GM12878 (cell line): ENCODE data around the gene STK26. TPM values are rescaled to one million over a fixed set of nuclear protein-coding genes. Genes with fewer than 3 reads are reported as not detected.

ENCODE experiments used
- ATAC-seq: fragments of 200-7000 bp; cut with Tn5 transposase; 3 replicates; pipeline ENCODE4 v1.9.1; 2020; ENCODE audit warnings: mild to moderate bottlenecking, moderate library complexity
- BruUV-seq: library from RNA; stranded (reverse); fragments of 400-500 nt; replicated peaks from 2 replicates; lab custom pipeline; 2021; lab: Mats Ljungman, UMichigan
- CTCF ChIA-PET: fragments of 300-600 bp; sonication (Branson Sonifier 250); formaldehyde crosslinking; extraction: SDS; loops from one replicate; lab custom pipeline; 2021; ENCODE audit warnings: inconsistent platforms; lab: Yijun Ruan, JAX
- POLR2A ChIA-PET: fragments of 350-600 bp; formaldehyde crosslinking; extraction: SDS; loops from one replicate; lab custom pipeline; 2021; ENCODE audit warnings: inconsistent platforms; lab: Charles Lee
- RAD21 ChIA-PET: fragments of 300-600 bp; sonication (Branson Sonifier 250); formaldehyde crosslinking; loops from one replicate; lab custom pipeline; 2023; ENCODE audit warnings: antibody characterized with exemption; ENCODE audit not compliant: unreplicated experiment; lab: Charles Lee
- SMC1A ChIA-PET: fragments of 300-600 bp; sonication (Branson Sonifier 250); formaldehyde crosslinking; loops from one replicate; lab custom pipeline; 2023; ENCODE audit not compliant: unreplicated experiment, uncharacterized antibody; lab: Charles Lee
- DNase-seq: peaks from one replicate; pipeline ENCODE4 v3.0.0-alpha.2; 2011; ENCODE audit warnings: low read depth, low spot score
- FAIRE-seq: peaks from 3 replicates; lab custom pipeline; 2011; peaks lifted over from hg19 to GRCh38; lab: Jason Lieb, UNC
- H2AFZ ChIP-seq: 2 replicates; pipeline ENCODE4 v1.6.0; 2011; ENCODE audit warnings: low read depth, low read length, control low read depth; ENCODE audit not compliant: control insufficient read depth
- H3K27ac ChIP-seq: 2 replicates; pipeline ENCODE4 v1.5.1; 2011; ENCODE audit warnings: control low read depth; ENCODE audit not compliant: control insufficient read depth, insufficient read depth
- H3K27me3 ChIP-seq, 2 experiments: replicated peaks in 1 of 2; 2 replicates each; pipeline versions ENCODE4 v1.6.0 to v1.6.1; 2011; ENCODE audit warnings: low read length in 1 of 2; ENCODE audit not compliant: control insufficient read depth in 2 of 2, insufficient read depth in 2 of 2
- H3K36me3 ChIP-seq, 2 experiments: 2 replicates each; pipeline ENCODE4 v1.5.1; 2011; ENCODE audit warnings: low read length in 1 of 2; ENCODE audit not compliant: control insufficient read depth in 2 of 2, insufficient read depth in 2 of 2
- H3K4me1 ChIP-seq: 2 replicates; pipeline ENCODE4 v1.6.1; 2011; ENCODE audit warnings: mild to moderate bottlenecking, low read length, moderate library complexity, mixed read lengths; ENCODE audit not compliant: control insufficient read depth, insufficient read depth
- H3K4me2 ChIP-seq: 2 replicates; pipeline ENCODE4 v1.6.0; 2011; ENCODE audit warnings: control low read depth; ENCODE audit not compliant: control insufficient read depth, insufficient read depth
- H3K4me3 ChIP-seq: fragments of 200-600 bp; sonication (generic); 2 replicates; pipeline ENCODE4 v1.5.1; 2016
- H3K79me2 ChIP-seq: 2 replicates; pipeline ENCODE4 v1.6.0; 2011; ENCODE audit warnings: low read length; ENCODE audit not compliant: control insufficient read depth, insufficient read depth
- H3K9ac ChIP-seq: 2 replicates; pipeline ENCODE4 v1.8.0; 2011; ENCODE audit warnings: low read length, control low read depth, mixed read lengths; ENCODE audit not compliant: control insufficient read depth, insufficient read depth
- H3K9me3 ChIP-seq: replicated peaks from 3 replicates; pipeline ENCODE4 v1.5.1; 2011; ENCODE audit warnings: mild to moderate bottlenecking, low read length; ENCODE audit not compliant: control insufficient read depth, insufficient read depth
- H4K20me1 ChIP-seq: 2 replicates; pipeline ENCODE4 v1.6.0; 2011; ENCODE audit not compliant: control insufficient read depth, insufficient read depth
- CEBPZ ChIP-seq: fragments of 150-350 bp; IDR thresholded peaks from 2 replicates; pipeline ENCODE4 v1.6.1; 2016; ENCODE audit warnings: low read depth, low read length
- MAX ChIP-seq: IDR thresholded peaks from 2 replicates; pipeline ENCODE4 v1.6.1; 2012; ENCODE audit warnings: low read depth, low read length, improper control_type of control experiment
- POU2F2 ChIP-seq: IDR thresholded peaks from 3 replicates; pipeline ENCODE4 v1.6.1; 2011; ENCODE audit warnings: low read depth, mild to moderate bottlenecking, low read length, borderline replicate concordance
- SRF ChIP-seq, 2 experiments: IDR thresholded peaks; 2 replicates each; pipeline ENCODE4 v1.6.1; 2011; ENCODE audit warnings: low read depth in 2 of 2, low read length in 2 of 2, mild to moderate bottlenecking in 1 of 2, moderate library complexity in 1 of 2
- TCF12 ChIP-seq: IDR thresholded peaks from 2 replicates; pipeline ENCODE4 v1.6.1; 2011; ENCODE audit warnings: low read depth, mild to moderate bottlenecking, low read length
- WGBS: methylation state at CpG from one replicate; pipeline ENCODE4 v1.1.6; 2016; ENCODE audit warnings: low lambda C conversion rate; ENCODE audit not compliant: insufficient replicate concordance, insufficient coverage; ENCODE audit errors: missing lambda C conversion rate; 5-methylcytosine and 5-hydroxymethylcytosine counted together
- in situ Hi-C: fragments of 300-500 bp; cut with MboI; formaldehyde crosslinking; loops from 9 replicates; pipeline ENCODE4 v1.14.3; 2018; ENCODE audit warnings: mixed read lengths
- intact Hi-C: fragments of 100-400 bp; cut with micrococcal nuclease; formaldehyde crosslinking; loops from one replicate; pipeline ENCODE4 v1.14.2; 2022; ENCODE audit not compliant: unreplicated experiment
- polyA plus RNA-seq, 11 experiments: library from polyadenylated mRNA; depleted of rRNA in 4 of 11; unstranded in 6 of 11; stranded (reverse) in 5 of 11; fragments of >200 nt; fragmentation: Nextera tagmentation in 4 of 11; fragmentation: Illumina TruSeq in 1 of 11; extraction: Ambion mirVana in 4 of 11; extraction: Trizol in 1 of 11; gene quantifications; 1 replicate in 1 of 11; 2 replicates in 10 of 11; pipeline versions ENCODE4 v1.2.1 to v1.2.3, GENCODE V29; 2011 to 2016; ENCODE audit warnings: inconsistent platforms in 2 of 11, missing spikeins in 2 of 11, low read depth in 1 of 11
- total RNA-seq, 4 experiments: library from RNA; depleted of rRNA in 3 of 4; stranded (reverse); fragments of >200 nt in 3 of 4; fragmentation: Illumina TruSeq in 1 of 4; extraction: Trizol in 1 of 4; gene quantifications; 2 replicates each; pipeline versions ENCODE4 v1.2.1 to v1.2.3, GENCODE V29; 2013 to 2021

Gene STK26
- total and polyA plus RNA-seq, 10 of the 15 experiments (the other 5 are each of a cell fraction or from before 2014, with no cell fraction given) = 30.4 to 78.6 (median 58.8) TPM

GRCh38 chrX:132034648-132035047, 11.5 kb downstream of the STK26 start:
- no peak for FAIRE-seq
- intact Hi-C loops = loop anchor here (5.0 kb wide), 1 partner anchor 448 kb away; no protein-coding TSS in a partner anchor

GRCh38 chrX:132037479-132037993, 14.4 kb downstream of the STK26 start:
- H2AFZ ChIP-seq = no peak overlapping the region
- H3K27ac ChIP-seq = no peak overlapping the region
- BruUV-seq = no TSS peak
- RAD21 ChIA-PET = interaction anchor here (1.0 kb wide), 1 partner anchor 12 kb away, joined by 3 read pairs; no protein-coding TSS in a partner anchor
- TF ChIP-seq CEBPZ = no peak
- TF ChIP-seq TCF12 = no peak
- no peak for TF ChIP-seq SRF (IDR thresholded peaks at IDR 0.05; ENCODE audit: low read depth in 2 of 2, low read length in 2 of 2)
- TF ChIP-seq, all 136 proteins: peak for 0
- H4K20me1 ChIP-seq = no peaks in the 10 kb centered on the region
- H3K27me3 ChIP-seq = no peaks in the 10 kb centered on the region
- no peak for DNase-seq
- in situ Hi-C loops = no loop called here
- H3K36me3 ChIP-seq = no peaks in the 10 kb centered on the region
- H3K4me2 ChIP-seq = no peak overlapping the region
- H3K9me3 ChIP-seq = no peaks in the 10 kb centered on the region
- no peaks in the 10 kb centered on the region for H3K4me1 ChIP-seq
- intact Hi-C loops = no loop called here
- no peak for FAIRE-seq
- no peak for ATAC-seq
- WGBS = 24% methylated on average over 5 of the region's 5 CpGs
- H3K9ac ChIP-seq = no peak overlapping the region
- ChIA-PET SMC1A (interaction anchor here (0.8 to 1.5 kb wide), 2 partner anchors 9 to 50 kb away, joined by 3 to 6 read pairs; no protein-coding TSS in a partner anchor), CTCF (no interaction called here), POLR2A (no interaction called here)
- peaks cover 77% of the 10 kb centered on the region for H3K79me2 ChIP-seq
- H3K4me3 ChIP-seq = no peak overlapping the region

More at GRCh38 chrX:132034648-132035047, 11.5 kb downstream of the STK26 start:
- Histone ChIP-seq H4K20me1 (no peaks in the 10 kb centered on the region), H3K27me3 (no peaks in the 10 kb centered on the region), H3K9ac (peak overlapping the region; percentile 35; the same call in 1 of the 2 replicates), H3K9me3 (no peaks in the 10 kb centered on the region), H3K4me3 (peak overlapping the region; percentile 29), H3K4me2 (peak overlapping the region; percentile 62; the same call in 1 of the 2 replicates), H3K4me1 (no peaks in the 10 kb centered on the region), H2AFZ (no peak overlapping the region), H3K27ac (peak overlapping the region; percentile 48; the same call in 1 of the 2 replicates), H3K36me3 (no peaks in the 10 kb centered on the region), H3K79me2 (peaks cover 81% of the 10 kb centered on the region)
- in situ Hi-C loops = loop anchor here (5.0 kb wide), 1 partner anchor 183 kb away; the partner anchor contains the start of gene RAP2C
- ChIA-PET RAD21 (no interaction called here), POLR2A (interaction anchor here (1.5 kb wide), 1 partner anchor 11 kb away, joined by 3 read pairs; no protein-coding TSS in a partner anchor), CTCF (interaction anchor here (0.6 to 1.1 kb wide), 3 partner anchors 185 to 346 kb away, joined by 3 read pairs; no protein-coding TSS in a partner anchor), SMC1A (interaction anchor here (1.8 kb wide), 1 partner anchor 21 kb away, joined by 7 read pairs; no protein-coding TSS in a partner anchor)
- ATAC-seq (peak; percentile 52), DNase-seq (no peak)
- TF ChIP-seq POU2F2 (peak; percentile 63; the same call in 1 of the 3 replicates), MAX (no peak), TCF12 (0 out of 2 replicates have a peak, but pooled peaks have one; percentile 7)
- BruUV-seq = no TSS peak
- WGBS = 6% methylated on average over 3 of the region's 3 CpGs
